HCT116 (cell line): ENCODE results near the gene SPOP.

ENCODE experiments used
- CTCF ChIP-seq, 3 experiments: fragments of 200-600 bp in 1 of 3; sonication (generic) in 1 of 3; IDR thresholded peaks in 2 of 3; conservative IDR thresholded peaks in 1 of 3; 2 replicates each; pipeline ENCODE4 v1.5.1; 2012 to 2017; ENCODE audit warnings: low read depth in 2 of 3, low read length in 2 of 3, antibody characterized with exemption in 1 of 3, borderline replicate concordance in 1 of 3, control low read depth in 1 of 3, mild to moderate bottlenecking in 1 of 3, mixed read lengths in 1 of 3, mixed run types in 1 of 3, moderate library complexity in 1 of 3; ENCODE audit not compliant: insufficient read depth in 1 of 3
- EZH2 ChIP-seq: fragments of 200-600 bp; sonication (generic); IDR thresholded peaks from 2 replicates; pipeline ENCODE4 v1.6.1; 2017; ENCODE audit warnings: antibody characterized with exemption, mixed run types
- POLR2A ChIP-seq: IDR thresholded peaks from 2 replicates; pipeline ENCODE4 v1.7.0; 2011; ENCODE audit warnings: borderline replicate concordance; ENCODE audit not compliant: insufficient read depth, insufficient read length; ENCODE audit errors: extremely low read depth
- TCF7L2 ChIP-seq: IDR thresholded peaks from 2 replicates; pipeline ENCODE4 v1.7.0; 2011; ENCODE audit warnings: borderline replicate concordance, inconsistent platforms; ENCODE audit not compliant: insufficient read depth, insufficient read length; ENCODE audit errors: extremely low read depth
- YY1 ChIP-seq: IDR thresholded peaks from 2 replicates; pipeline ENCODE4 v1.6.1; 2011; ENCODE audit warnings: low read length, low read depth, moderate library complexity, mild to moderate bottlenecking; ENCODE audit not compliant: insufficient replicate concordance; ENCODE audit errors: extremely low read depth
- ZNF274 ChIP-seq: fragments of 200-500 bp; sonication (Bioruptor generic); IDR thresholded peaks from 2 replicates; pipeline ENCODE4 v1.6.1; 2014; ENCODE audit warnings: mild to moderate bottlenecking, low read depth, low read length, inconsistent platforms
- TF ChIP-seq, protein P1 (sequence below): IDR thresholded peaks from 2 replicates; pipeline ENCODE4 v1.6.1; 2012
- TF ChIP-seq, protein P2 (sequence below): IDR thresholded peaks from 2 replicates; pipeline ENCODE4 v1.6.1; 2012; ENCODE audit warnings: low read depth

- no peak for TF ChIP-seq CTCF (IDR thresholded peaks at IDR 0.05 in 2 of 3, conservative IDR thresholded peaks at IDR 0.05 in 1 of 3; ENCODE audit: borderline replicate concordance in 1 of 3, insufficient read depth in 1 of 3, low read depth in 2 of 3, low read length in 2 of 3)
- TF ChIP-seq, protein P1, sequence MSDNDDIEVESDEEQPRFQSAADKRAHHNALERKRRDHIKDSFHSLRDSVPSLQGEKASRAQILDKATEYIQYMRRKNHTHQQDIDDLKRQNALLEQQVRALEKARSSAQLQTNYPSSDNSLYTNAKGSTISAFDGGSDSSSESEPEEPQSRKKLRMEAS, result no peak
- TF ChIP-seq POLR2A, result no peak
- no peak for TF ChIP-seq YY1
- no peak for TF ChIP-seq ZNF274
- TF ChIP-seq TCF7L2, result no peak
- no peak for TF ChIP-seq EZH2
- TF ChIP-seq, protein P2, sequence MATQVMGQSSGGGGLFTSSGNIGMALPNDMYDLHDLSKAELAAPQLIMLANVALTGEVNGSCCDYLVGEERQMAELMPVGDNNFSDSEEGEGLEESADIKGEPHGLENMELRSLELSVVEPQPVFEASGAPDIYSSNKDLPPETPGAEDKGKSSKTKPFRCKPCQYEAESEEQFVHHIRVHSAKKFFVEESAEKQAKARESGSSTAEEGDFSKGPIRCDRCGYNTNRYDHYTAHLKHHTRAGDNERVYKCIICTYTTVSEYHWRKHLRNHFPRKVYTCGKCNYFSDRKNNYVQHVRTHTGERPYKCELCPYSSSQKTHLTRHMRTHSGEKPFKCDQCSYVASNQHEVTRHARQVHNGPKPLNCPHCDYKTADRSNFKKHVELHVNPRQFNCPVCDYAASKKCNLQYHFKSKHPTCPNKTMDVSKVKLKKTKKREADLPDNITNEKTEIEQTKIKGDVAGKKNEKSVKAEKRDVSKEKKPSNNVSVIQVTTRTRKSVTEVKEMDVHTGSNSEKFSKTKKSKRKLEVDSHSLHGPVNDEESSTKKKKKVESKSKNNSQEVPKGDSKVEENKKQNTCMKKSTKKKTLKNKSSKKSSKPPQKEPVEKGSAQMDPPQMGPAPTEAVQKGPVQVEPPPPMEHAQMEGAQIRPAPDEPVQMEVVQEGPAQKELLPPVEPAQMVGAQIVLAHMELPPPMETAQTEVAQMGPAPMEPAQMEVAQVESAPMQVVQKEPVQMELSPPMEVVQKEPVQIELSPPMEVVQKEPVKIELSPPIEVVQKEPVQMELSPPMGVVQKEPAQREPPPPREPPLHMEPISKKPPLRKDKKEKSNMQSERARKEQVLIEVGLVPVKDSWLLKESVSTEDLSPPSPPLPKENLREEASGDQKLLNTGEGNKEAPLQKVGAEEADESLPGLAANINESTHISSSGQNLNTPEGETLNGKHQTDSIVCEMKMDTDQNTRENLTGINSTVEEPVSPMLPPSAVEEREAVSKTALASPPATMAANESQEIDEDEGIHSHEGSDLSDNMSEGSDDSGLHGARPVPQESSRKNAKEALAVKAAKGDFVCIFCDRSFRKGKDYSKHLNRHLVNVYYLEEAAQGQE, result no peak
These were observed 18.1 kb downstream of the SPOP start for GRCh38 chr17:49659661-49660382.
